HCT116 (cell line): Measurements from ENCODE around the gene SEMA3E. TPM values are rescaled to one million over a fixed set of nuclear protein-coding genes. Genes with fewer than 3 reads are reported as not detected.

Experiments
- ATAC-seq: fragments of 200-7000 bp; cut with Tn5 transposase; 2 replicates; pipeline ENCODE4 v1.9.1; 2020; ENCODE audit warnings: mild to moderate bottlenecking, moderate library complexity
- BruUV-seq: library from RNA; stranded (reverse); fragments of 400-500 nt; replicated peaks from 2 replicates; lab custom pipeline; 2021; lab: Mats Ljungman, UMichigan
- CTCF ChIA-PET: fragments of 300-600 bp; sonication (Branson Sonifier 250); formaldehyde crosslinking; loops from one replicate; lab custom pipeline; 2021; ENCODE audit warnings: antibody characterized with exemption; lab: Charles Lee
- POLR2A ChIA-PET: fragments of 300-600, 350-600 bp; sonication (Branson Sonifier 250); formaldehyde crosslinking; loops from one replicate; lab custom pipeline; 2021; ENCODE audit warnings: antibody characterized with exemption; lab: Charles Lee
- RAD21 ChIA-PET, 2 experiments: fragments of 300-600 bp; sonication (Branson Sonifier 250); formaldehyde crosslinking; loops; one replicate each; lab custom pipeline; 2023; ENCODE audit warnings: low total read pairs in 2 of 2; ENCODE audit not compliant: uncharacterized antibody in 2 of 2, unreplicated experiment in 2 of 2, low non-redundant PET in 1 of 2; lab: Charles Lee
- DNase-seq: peaks from one replicate; pipeline ENCODE4 v3.0.0-alpha.2; 2010; ENCODE audit warnings: low read depth, low spot score
- H2AFZ ChIP-seq: fragments of 200-600 bp; shearing (Covaris generic), sonication (generic); 2 replicates; pipeline ENCODE4 v1.6.1; 2017; ENCODE audit warnings: low read depth, mixed run types, mixed read lengths, antibody characterized with exemption, low read length; ENCODE audit not compliant: poor library complexity, severe bottlenecking
- H3K27ac ChIP-seq: 2 replicates; pipeline ENCODE4 v1.5.1; 2012; ENCODE audit warnings: low read depth, low read length
- H3K27me3 ChIP-seq: fragments of 200-600 bp; sonication (generic); 2 replicates; pipeline ENCODE4 v1.6.1; 2016; ENCODE audit warnings: mixed run types, low read length, mixed read lengths; ENCODE audit not compliant: insufficient read depth
- H3K36me3 ChIP-seq, 2 experiments: fragments of 200-500 bp in 1 of 2; fragments of 200-600 bp in 1 of 2; sonication (Bioruptor generic) in 1 of 2; sonication (generic) in 1 of 2; 2 replicates each; pipeline versions ENCODE4 v1.5.1 to v1.6.1; 2014 to 2016; ENCODE audit warnings: low read length in 2 of 2, inconsistent platforms in 1 of 2, mixed read lengths in 1 of 2, mixed run types in 1 of 2; ENCODE audit not compliant: insufficient read depth in 2 of 2, control insufficient read depth in 1 of 2
- H3K4me1 ChIP-seq, 2 experiments: fragments of 200-600 bp in 1 of 2; sonication (generic) in 1 of 2; 2 replicates each; pipeline versions ENCODE4 v1.5.1 to v1.6.1; 2012 to 2017; ENCODE audit warnings: low read length in 2 of 2, inconsistent platforms in 1 of 2, mild to moderate bottlenecking in 1 of 2, mixed read lengths in 1 of 2, mixed run types in 1 of 2, moderate library complexity in 1 of 2; ENCODE audit not compliant: insufficient read depth in 2 of 2, control insufficient read depth in 1 of 2
- H3K4me2 ChIP-seq: fragments of 200-600 bp; sonication (generic); 2 replicates; pipeline ENCODE4 v1.6.1; 2017; ENCODE audit warnings: mixed run types, low read length, mixed read lengths
- H3K4me3 ChIP-seq, 2 experiments: fragments of 200-600 bp in 1 of 2; sonication (generic) in 1 of 2; replicated peaks in 1 of 2; 2 replicates each; pipeline ENCODE4 v1.5.1; 2011 to 2016; ENCODE audit warnings: low read length in 2 of 2, control low read depth in 1 of 2, low read depth in 1 of 2, mild to moderate bottlenecking in 1 of 2, mixed read lengths in 1 of 2, mixed run types in 1 of 2
- H3K79me2 ChIP-seq: fragments of 200-600 bp; sonication (generic); 2 replicates; pipeline ENCODE4 v1.6.1; 2017; ENCODE audit warnings: mild to moderate bottlenecking, mixed run types, low read length, moderate library complexity, mixed read lengths; ENCODE audit not compliant: insufficient read depth
- H3K9ac ChIP-seq: fragments of 200-600 bp; sonication (generic); 2 replicates; pipeline ENCODE4 v1.6.1; 2016; ENCODE audit warnings: low read length, mixed read lengths
- H3K9me2 ChIP-seq: fragments of 200-600 bp; sonication (generic), shearing (Covaris generic); 2 replicates; pipeline ENCODE4 v1.6.1; 2017; ENCODE audit warnings: mixed run types, mild to moderate bottlenecking, moderate library complexity; ENCODE audit not compliant: insufficient read depth
- H3K9me3 ChIP-seq, 2 experiments: fragments of 200-500 bp in 1 of 2; fragments of 200-600 bp in 1 of 2; sonication (Bioruptor generic) in 1 of 2; sonication (generic) in 1 of 2; 2 replicates each; pipeline ENCODE4 v1.6.1; 2014 to 2017; ENCODE audit warnings: low read length in 2 of 2, mixed read lengths in 2 of 2, inconsistent platforms in 1 of 2, low read depth in 1 of 2, mild to moderate bottlenecking in 1 of 2, mixed run types in 1 of 2, moderate library complexity in 1 of 2; ENCODE audit not compliant: control insufficient read depth in 1 of 2, insufficient read depth in 1 of 2
- H4K20me1 ChIP-seq: fragments of 200-600 bp; sonication (generic), shearing (Covaris generic); 2 replicates; pipeline ENCODE4 v1.6.1; 2017; ENCODE audit warnings: mixed run types, mild to moderate bottlenecking, moderate library complexity; ENCODE audit not compliant: insufficient read depth
- CEBPB ChIP-seq: IDR thresholded peaks from 2 replicates; pipeline ENCODE4 v1.6.1; 2012; ENCODE audit warnings: low read depth
- ELF1 ChIP-seq: IDR thresholded peaks from 2 replicates; pipeline ENCODE4 v1.6.1; 2012; ENCODE audit warnings: low read depth, borderline replicate concordance
- JUND ChIP-seq: IDR thresholded peaks from 2 replicates; pipeline ENCODE4 v1.6.1; 2012
- RAD21 ChIP-seq: IDR thresholded peaks from 2 replicates; pipeline ENCODE4 v1.6.1; 2012; ENCODE audit warnings: low read depth, mild to moderate bottlenecking
- SIN3A ChIP-seq: IDR thresholded peaks from 2 replicates; pipeline ENCODE4 v1.6.1; 2012; ENCODE audit warnings: low read depth
- YY1 ChIP-seq: IDR thresholded peaks from 2 replicates; pipeline ENCODE4 v1.6.1; 2011; ENCODE audit warnings: low read length, low read depth, moderate library complexity, mild to moderate bottlenecking; ENCODE audit not compliant: insufficient replicate concordance; ENCODE audit errors: extremely low read depth
- ZFX ChIP-seq: fragments of 450-650 bp; IDR thresholded peaks from 2 replicates; pipeline ENCODE4 v1.6.1; 2017
- ZNF274 ChIP-seq: fragments of 200-500 bp; sonication (Bioruptor generic); IDR thresholded peaks from 2 replicates; pipeline ENCODE4 v1.6.1; 2014; ENCODE audit warnings: mild to moderate bottlenecking, low read depth, low read length, inconsistent platforms
- intact Hi-C: fragments of 100-400 bp; cut with micrococcal nuclease; formaldehyde crosslinking; loops from 2 replicates; pipeline ENCODE4 v1.10.0; 2022
- total RNA-seq: library from RNA; stranded (reverse); gene quantifications from one replicate; pipeline ENCODE4 v1.2.1, GENCODE V29; 2021; ENCODE audit not compliant: unreplicated experiment
- TF ChIP-seq, protein P1 (sequence below): IDR thresholded peaks from 2 replicates; pipeline ENCODE4 v1.6.1; 2012
- TF ChIP-seq, protein P2 (sequence below): IDR thresholded peaks from 2 replicates; pipeline ENCODE4 v1.6.1; 2012
- TF ChIP-seq, protein P3 (sequence below), 3 experiments: fragments of 200-600 bp in 1 of 3; sonication (generic) in 1 of 3; IDR thresholded peaks in 2 of 3; conservative IDR thresholded peaks in 1 of 3; 2 replicates each; pipeline ENCODE4 v1.5.1; 2012 to 2017; ENCODE audit warnings: low read depth in 2 of 3, low read length in 2 of 3, antibody characterized with exemption in 1 of 3, borderline replicate concordance in 1 of 3, control low read depth in 1 of 3, mild to moderate bottlenecking in 1 of 3, mixed read lengths in 1 of 3, mixed run types in 1 of 3, moderate library complexity in 1 of 3; ENCODE audit not compliant: insufficient read depth in 1 of 3

Gene SEMA3E
- total RNA-seq, 1 experiment from 2014 or later, result 1.6 TPM

DNA sequence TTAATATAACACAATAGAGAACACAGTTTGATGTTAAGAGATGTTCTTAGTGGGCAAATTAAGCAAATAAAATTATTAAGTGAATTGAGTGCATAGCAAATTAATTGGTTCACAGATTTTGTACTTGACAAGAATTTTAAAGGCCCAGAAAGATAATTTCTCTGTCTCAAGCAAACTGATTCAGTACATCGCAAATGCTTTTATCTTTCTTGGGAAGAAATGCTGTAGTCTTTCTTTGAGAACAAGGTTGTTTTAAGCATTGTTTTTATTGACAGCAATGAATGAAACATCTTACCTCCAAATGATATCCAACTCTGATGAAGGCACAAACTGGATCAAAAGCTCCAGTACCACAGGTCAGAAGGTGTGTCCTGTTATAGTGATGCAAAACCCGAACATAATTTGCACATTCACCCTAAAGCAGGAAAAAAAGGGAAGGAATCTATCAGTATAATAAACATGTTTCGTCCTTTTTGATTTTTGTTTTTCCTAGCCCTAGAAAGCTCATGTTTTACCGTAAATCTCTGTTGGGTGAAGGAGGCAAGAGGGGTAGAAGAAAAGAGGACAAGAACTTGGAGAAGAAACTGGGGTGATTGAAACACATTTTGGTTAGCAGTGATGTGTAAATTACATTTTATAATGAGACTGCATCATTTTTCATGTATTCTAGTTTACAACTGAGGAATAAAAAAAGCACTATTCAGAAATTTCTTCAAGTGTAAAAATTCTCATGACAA lies 182.6 kb downstream of the SEMA3E start:
- Histone ChIP-seq H3K27ac (no peak overlapping the region), H3K79me2 (no peaks in the 10 kb centered on the region), H2AFZ (no peak overlapping the region), H3K9ac (no peak overlapping the region), H3K36me3 (no peaks in the 10 kb centered on the region), H3K27me3 (no peaks in the 10 kb centered on the region), H3K9me2 (no peaks in the 10 kb centered on the region), H3K4me3 (no peak overlapping the region), H3K4me1 (peaks cover 8 to 17% of the 10 kb centered on the region in 2 experiments; a peak in 3 of 4 replicates), H4K20me1 (no peaks in the 10 kb centered on the region), H3K4me2 (no peak overlapping the region), H3K9me3 (no peaks in the 10 kb centered on the region)
- no peak for TF ChIP-seq CEBPB
- no peak for TF ChIP-seq ELF1
- no peak for TF ChIP-seq SIN3A
- no peak for TF ChIP-seq ZFX
- TF ChIP-seq, protein P1, sequence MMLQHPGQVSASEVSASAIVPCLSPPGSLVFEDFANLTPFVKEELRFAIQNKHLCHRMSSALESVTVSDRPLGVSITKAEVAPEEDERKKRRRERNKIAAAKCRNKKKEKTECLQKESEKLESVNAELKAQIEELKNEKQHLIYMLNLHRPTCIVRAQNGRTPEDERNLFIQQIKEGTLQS, result no peak
- TF ChIP-seq, protein P2, sequence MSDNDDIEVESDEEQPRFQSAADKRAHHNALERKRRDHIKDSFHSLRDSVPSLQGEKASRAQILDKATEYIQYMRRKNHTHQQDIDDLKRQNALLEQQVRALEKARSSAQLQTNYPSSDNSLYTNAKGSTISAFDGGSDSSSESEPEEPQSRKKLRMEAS, result no peak
- TF ChIP-seq, protein P3, sequence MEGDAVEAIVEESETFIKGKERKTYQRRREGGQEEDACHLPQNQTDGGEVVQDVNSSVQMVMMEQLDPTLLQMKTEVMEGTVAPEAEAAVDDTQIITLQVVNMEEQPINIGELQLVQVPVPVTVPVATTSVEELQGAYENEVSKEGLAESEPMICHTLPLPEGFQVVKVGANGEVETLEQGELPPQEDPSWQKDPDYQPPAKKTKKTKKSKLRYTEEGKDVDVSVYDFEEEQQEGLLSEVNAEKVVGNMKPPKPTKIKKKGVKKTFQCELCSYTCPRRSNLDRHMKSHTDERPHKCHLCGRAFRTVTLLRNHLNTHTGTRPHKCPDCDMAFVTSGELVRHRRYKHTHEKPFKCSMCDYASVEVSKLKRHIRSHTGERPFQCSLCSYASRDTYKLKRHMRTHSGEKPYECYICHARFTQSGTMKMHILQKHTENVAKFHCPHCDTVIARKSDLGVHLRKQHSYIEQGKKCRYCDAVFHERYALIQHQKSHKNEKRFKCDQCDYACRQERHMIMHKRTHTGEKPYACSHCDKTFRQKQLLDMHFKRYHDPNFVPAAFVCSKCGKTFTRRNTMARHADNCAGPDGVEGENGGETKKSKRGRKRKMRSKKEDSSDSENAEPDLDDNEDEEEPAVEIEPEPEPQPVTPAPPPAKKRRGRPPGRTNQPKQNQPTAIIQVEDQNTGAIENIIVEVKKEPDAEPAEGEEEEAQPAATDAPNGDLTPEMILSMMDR (IDR thresholded peaks at IDR 0.05 in 2 of 3, conservative IDR thresholded peaks at IDR 0.05 in 1 of 3; ENCODE audit: borderline replicate concordance in 1 of 3, insufficient read depth in 1 of 3, low read depth in 2 of 3, low read length in 2 of 3), result no peak
- TF ChIP-seq JUND, result no peak
- no peak for TF ChIP-seq ZNF274
- no peak for TF ChIP-seq YY1
- no peak for TF ChIP-seq RAD21
- no peak for ATAC-seq
- ChIA-PET RAD21 (no interaction called here), CTCF (no interaction called here), POLR2A (no interaction called here)
- intact Hi-C loops, result no loop called here
- DNase-seq, result no peak
- no TSS peak for BruUV-seq
